NB4 (cell line): Measurements from ENCODE around the gene PSTK.
A peak's percentile ranks its signal among the peaks of the same experiment; 100 is the strongest.

ENCODE experiments used
- CTCF ChIP-seq: IDR thresholded peaks from one replicate; pipeline ENCODE4 v1.5.1; 2012; ENCODE audit warnings: low read depth, low read length
- POLR2A ChIP-seq: IDR thresholded peaks from 2 replicates; pipeline ENCODE4 v1.6.1; 2011; ENCODE audit warnings: mild to moderate bottlenecking; ENCODE audit not compliant: insufficient read length; ENCODE audit errors: extremely low read depth

- TF ChIP-seq CTCF (no peak), POLR2A (peak; percentile 41)
Measured at GRCh38 chr10:122953902-122954730, 26.1 kb upstream of the PSTK start, which contains the start of gene C10orf88.
